HG03565 (cell line): Measurements from ENCODE around the gene PELI2.

ENCODE experiments used
- ATAC-seq: cut with Tn5 transposase; IDR thresholded peaks from one replicate; pipeline ENCODE4 v1.9.1; 2021; ENCODE audit warnings: mild to moderate bottlenecking, moderate library complexity; ENCODE audit not compliant: unreplicated experiment

Gene PELI2

DNA sequence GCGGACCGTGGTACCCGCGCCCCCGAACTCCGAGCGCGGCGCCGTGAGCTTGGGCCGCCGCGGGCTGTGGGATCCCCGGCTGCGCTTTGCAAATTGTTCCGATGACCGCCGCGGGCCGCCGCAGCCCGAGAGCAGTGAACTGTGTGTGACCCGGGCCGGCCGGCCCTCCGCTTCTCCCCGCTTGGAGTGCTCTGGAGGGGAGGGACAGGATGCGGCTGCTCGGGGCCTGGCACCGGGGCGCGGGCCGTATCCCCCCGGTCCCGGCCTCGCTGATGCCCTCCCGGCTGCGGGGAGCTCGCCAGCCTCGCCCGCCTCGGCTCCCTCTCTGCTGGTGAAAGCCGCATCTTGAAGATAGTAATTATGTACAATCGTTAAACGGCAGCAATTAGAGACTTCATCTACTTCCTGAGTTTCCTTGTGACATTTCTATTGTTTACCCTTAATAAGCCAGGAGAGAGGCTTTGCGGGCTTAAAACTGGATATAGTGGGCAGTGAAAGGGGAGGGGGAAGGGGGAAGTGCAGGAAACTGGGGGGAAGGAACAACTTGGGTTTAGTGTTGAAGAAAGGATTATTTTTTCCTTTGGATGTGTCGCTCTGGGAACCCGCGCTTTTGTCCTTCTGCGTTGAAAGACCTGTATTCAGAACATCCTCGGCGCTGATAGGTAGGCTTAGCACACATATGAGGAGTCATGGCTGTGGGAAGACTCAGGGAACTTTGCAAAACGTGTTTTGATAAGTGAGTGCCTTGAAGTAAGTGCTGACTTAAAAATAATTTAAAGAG is 1.2 kb downstream of the PELI2 start:
- no peak for ATAC-seq

DNA sequence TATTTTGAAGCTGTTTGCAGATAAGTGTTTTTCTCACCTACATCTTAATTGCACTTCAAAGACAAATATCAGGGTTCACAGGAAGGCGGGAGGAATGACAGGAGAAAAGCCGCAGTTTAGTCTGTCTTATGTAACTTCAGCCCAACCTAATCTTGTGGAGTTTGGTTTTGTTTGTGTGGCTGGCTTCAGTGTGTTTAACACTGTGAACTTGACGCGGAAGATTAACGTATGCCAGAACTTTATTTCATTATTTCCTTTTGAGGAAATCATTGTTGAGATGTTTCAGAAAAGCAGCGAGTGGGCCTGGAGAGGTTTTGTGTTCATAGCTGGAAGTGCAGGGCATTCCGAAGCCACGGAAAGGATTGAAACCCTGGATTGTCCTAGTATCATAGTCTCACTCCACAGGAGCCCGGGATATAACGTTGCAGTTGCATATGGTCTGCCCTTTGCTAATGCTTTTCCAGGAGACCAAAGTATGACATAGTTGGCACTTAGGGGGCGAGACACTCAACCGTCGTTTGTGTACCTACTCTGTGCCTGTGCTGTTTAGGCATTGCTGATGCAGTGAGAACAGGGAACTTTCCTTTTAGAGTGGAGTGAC is 2.0 kb downstream of the PELI2 start:
- no peak for ATAC-seq

DNA sequence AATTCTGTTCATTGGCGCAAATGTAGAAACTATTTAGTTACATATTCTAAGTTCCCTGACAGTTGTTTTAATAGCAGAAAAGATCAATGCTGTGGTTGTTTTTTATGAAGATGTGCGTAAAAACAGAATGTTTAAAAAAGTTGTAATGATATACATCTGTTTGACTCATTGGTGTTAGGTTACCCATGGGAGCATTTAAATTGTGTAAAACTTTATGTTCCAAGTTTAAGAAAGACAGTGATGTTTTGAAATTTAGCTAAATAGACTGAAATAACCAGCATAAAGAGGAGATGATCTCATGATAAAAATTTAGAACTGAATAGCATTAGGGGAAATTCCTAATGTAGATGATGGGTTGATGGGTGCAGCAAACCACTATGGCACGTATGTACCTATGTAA is 3.6 kb downstream of the PELI2 start:
- no peak for ATAC-seq

DNA sequence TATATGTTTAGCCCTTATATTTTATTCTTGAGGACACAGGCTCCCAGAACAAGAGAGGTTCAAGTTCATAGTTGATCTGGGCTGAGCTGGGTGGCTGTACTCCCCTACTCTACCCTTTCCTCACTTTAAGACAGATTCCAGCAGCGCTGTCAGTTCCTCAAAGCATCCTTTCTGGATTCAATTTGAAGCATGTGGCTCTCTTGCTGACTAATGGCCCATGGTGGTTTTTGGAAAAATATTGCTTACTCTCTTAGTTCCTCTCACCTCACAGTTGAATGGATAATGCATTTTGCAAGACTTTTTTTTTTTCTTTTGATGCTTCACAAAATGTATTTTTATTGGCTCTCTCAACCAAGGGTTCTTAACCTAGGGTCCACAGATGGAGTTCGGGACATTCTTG is 4.1 kb downstream of the PELI2 start:
- ATAC-seq, result no peak

DNA sequence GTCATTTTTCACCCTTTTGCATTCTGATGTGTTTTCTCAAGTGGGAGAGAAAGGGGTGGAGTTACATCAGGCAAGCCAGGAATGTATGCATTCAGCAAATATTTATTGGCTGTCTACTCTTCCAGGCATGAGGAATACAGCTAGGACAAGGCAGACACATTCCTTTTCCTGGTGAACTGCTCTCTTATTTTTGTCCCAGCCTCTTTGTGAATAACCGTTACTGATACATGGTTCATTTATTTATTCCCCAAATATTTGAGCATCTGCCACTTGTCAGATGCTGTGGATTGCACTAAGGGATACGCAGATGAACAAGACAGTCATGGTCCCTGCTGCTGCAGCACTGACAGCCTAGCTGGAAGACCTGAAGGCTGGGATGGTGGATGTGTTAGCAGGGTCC is 6.1 kb downstream of the PELI2 start:
- no peak for ATAC-seq

DNA sequence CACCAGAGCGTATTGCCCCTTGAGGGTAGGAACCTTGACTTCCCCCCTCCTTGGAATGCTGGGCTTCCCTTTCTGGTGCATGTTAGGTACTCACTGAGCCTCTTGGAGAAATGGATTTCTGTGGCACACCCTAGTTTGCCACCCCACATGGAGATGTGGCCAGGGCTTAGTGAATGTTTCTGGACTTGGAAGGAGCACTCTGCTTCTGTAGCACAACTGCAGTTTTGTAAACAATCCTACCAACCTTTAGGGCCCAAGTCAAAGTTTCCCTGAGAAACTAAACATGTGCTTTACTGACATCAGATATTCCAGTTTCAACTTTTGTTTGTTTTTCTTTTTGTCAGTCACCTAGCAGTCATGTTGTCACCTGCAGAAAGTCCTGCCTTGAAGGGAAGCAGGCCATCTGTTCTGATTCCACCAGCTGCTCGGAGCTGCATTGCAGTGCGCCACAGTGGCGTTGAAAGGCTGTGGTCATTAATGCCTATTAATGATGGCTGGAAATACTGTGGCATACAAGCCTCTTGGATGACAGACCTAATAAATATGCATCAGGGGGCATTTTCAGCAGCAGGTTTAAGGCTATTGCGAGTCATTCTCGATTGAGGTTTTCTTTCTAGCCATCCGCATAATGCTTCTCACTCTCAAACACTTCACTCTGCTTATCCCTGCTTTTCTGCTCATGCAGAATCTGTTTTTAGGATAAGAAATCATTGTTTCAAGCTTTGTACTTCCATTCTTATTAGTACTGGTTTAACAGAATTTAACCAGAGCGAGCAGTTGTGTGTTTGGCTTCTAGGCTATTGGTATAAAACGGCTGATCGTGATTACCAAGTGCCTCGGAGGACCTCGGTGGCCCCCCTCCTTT is 7.8 kb downstream of the PELI2 start:
- ATAC-seq, result no peak

DNA sequence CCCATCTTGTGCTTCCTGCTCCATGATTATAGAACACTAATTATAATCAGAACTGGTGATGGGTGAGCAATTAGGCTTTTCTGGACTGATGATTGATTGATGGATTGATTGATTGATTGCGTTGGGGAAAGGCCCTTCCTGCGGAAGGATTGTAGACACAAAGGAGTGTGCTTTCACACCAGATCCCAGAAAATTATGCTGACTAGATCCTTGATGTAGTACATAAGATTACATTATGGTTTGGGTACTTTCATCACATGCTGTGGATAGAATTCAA is 8.4 kb downstream of the PELI2 start:
- ATAC-seq, result no peak

DNA sequence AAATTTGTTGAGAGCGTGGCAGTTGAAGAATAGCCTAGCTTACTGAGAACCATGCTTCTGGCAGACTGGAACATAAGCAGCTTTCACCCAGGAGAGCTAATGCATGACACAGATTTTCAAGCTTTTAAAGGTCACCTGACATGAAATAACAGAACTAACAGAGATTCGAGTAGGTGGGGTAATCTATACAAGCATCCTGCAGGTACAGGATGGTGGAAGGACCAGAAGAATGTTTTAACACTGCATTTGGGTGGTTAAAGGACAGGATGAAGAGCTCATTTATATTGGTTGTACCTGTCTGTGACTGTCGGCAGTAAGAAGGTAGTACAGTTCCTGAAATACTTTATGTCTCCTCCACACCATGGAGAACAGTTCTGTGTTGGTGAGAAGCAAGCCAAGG is 8.9 kb downstream of the PELI2 start:
- no peak for ATAC-seq

DNA sequence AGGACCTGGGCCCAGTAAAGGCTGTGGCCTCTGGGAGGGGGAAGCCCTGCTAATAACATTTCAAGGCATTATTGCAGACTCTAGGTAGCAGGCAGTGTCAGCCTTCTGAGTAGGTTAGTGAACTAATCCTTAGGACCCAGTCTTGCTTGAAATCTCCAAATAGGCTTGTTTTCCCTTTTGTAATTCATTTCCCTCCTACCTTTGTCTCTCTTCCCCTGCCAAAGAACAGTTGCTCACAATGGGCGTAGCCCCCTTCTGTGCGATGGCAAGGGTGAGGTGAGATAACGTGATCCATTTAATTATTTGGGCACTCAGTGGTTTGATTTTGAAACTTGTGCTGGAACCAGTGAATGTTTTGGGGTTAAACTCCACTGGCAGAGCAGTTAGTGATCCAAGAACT is 10.9 kb downstream of the PELI2 start:
- no peak for ATAC-seq

DNA sequence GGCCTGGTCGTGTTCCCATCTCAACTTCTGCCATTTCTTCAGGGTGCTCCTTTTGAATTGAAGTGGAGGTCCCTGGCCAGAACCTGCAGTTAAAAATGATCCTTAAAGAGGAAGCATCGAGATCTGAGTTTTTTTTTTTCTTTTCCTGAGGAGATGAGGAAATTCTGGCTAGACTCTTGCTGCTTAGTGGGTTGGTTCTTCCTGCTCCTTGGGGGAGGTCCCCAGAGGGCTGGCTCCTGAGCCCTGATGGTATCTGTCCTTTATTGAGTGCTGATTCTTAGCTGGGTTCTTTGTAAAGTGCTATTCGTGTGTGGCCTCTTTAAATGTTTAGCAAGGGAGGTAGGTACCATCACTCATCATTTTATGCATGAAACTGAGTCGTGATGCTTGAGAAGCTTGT is 11.7 kb downstream of the PELI2 start:
- no peak for ATAC-seq

DNA sequence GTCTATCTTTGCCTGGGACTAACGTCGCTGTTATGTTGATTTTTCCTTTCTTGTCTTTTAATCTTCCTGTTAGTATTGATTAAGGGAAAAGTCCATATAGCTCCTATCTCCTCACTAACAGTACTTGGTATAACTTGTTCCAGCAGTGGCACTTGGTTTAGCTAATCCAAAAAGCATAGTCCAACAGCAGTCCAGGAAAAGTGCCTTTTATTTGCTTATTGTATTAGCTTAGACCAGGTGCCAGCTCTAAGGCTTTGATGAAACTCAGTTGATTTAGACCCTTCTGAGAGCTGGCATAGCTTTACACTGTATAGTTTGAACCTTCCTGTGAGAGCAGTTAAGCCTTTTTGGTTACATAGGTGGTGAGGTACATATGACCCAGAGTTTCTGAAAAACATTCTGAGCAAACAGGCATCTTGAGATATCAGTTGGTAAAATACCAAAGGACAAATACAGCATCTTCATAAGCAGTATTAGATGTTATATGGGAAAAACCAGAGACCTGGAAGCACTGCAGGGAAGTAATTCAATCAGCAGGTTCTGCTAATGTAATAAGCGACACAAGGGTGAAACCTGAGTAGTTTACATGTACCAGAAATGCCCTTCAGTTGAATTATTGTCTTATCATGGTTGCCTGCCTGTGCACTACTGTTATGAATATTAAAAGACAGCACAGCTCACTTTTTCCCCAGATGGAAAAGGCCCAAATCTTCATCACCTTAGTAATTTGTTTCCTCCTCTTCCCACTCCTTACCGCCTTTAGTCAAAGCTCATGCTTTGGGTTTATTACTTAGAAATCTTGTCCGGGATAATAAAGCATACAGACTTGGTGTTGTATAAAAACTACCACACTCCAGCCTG is 13.0 kb downstream of the PELI2 start:
- ATAC-seq, result no peak

DNA sequence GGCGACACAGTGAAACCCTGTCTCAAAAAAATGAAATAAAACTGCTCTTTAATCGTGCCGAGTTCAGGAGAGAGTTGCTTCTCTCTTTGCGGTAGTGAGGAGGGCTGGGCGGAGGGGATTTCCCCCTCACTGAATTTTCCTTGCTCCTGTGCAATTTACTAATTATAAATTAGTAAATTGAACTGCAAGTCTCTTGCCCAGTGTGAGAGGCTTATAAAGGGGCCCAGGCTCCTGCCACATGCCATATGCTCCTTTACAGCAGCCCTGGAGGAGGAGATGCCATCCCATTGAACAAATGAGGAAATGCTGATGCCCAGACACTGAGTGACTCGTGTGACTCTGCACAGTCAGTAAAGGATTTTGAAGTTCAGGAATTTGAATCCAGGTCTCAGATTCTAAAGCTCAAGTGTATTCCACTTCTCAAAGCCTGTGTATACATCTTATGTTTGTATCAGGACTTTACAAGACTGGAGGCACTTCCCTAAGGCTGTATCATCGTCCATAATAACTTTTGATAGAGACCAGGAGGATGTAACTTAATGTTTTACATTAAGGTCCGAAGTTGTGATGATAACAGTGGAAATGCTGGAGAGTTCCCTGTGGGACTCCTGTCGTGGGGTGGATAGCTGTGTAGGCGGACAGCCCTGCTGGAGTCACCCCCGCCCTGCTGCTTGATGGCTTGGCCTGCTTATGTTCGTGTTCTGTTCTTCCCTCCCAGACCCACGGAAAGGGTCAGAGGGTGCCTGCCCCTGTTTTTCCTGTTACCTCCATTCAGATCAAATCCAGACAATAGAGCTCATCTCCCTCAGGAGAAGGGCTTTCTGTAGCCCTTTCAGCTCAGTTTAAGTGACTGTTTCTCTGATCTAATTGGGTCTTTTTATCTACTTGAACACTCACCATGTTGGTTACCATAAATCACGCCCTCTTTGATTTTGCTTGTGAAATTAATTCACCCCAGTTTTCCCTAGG is 13.9 kb downstream of the PELI2 start:
- ATAC-seq, result no peak

DNA sequence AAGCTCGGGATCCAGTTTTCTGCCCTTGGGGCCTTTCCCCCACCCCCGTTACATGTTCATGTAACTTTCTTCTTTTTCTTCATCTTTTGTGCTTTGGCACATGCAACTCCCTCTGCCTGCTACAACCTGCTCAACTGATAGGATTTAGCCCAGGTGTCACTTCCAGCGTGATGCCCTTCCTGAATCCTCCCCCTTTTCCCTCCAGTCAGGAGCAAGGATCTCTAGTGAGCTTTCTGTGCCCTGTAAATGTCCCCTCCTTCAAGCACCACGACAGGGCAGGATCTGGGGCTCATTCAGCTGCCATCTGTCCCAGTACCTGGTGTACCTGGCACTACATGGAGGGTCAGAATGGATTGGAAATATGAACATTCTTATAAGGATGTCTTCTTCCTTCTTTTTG is 15.3 kb downstream of the PELI2 start:
- no peak for ATAC-seq

DNA sequence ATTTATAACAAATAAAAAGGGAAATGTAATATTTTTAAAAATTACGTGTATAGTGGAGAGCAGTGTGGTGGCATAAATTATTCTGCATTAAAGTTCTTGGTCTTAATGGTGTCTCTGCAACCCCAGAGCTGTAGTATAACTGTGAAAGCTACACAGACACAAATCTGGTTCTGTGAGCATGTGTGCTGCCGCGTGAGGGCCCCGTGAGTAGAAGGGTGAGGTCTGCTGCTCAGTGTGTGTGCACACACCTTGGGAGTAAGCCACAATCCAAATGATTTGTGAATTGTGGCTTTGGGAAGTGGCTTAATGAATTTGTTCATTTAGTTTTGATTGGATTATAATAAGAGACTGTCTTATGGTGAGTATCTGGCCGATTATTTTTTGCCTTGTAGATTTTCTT is 16.8 kb downstream of the PELI2 start:
- ATAC-seq, result no peak

DNA sequence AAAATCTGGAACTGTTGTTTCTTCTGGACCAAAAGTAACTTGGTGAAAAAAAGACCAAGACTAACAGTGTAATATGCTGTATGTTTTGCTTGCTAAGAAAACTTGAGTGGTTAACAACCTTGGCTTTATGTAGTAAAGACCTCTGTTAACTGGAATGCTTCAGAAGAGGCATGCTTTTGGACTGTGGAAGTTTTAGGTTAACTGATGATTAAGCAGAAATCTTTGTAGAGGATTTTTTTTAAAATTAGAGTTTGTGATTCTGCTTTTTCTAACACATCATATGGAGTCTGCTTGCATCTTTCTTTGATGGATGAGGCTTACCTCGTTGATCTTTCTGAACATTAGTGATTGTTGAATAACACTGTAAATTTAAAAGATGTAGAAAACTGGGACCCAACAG is 17.5 kb downstream of the PELI2 start:
- no peak for ATAC-seq

DNA sequence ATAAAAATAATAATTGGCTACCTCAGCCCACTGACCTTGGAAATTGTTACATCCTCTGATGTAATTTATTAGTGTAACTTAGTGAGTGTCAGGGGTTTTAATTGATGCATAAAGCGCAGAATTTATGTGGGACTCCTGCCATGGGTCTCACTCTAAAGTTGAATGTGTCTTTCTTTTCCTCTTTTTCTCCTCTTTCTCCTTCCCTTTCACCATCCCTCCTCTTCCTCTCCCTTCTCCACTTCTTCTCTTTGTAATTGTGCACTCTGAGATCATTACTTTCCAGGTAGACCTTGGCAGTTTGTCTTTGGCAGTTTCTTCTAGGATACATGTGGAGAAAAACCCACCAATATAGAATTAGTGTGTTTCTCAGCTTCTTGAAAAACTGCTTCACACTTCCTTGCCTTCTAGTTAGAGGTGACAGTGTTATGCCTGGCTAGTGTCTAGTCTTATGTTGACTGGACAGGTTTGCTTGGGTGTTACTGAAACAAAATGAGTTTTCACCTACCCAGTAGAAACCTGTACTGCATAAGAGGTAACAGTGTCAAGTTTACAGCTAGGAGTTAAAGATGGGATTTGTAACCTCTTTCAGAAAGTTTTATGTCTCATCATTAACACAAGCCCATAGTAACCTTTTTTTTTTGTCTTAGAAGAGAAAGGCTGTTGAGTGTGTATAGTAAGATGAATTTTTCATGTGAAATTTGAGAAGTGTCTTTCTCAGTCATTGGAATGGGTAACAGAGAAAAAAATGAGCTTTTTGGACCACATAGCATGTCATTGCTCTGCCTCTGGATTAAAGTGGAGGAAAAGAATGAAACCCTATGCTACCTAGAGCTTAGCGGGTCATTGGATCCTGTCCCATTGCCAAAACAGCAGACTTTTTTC is 18.6 kb downstream of the PELI2 start:
- ATAC-seq, result no peak

DNA sequence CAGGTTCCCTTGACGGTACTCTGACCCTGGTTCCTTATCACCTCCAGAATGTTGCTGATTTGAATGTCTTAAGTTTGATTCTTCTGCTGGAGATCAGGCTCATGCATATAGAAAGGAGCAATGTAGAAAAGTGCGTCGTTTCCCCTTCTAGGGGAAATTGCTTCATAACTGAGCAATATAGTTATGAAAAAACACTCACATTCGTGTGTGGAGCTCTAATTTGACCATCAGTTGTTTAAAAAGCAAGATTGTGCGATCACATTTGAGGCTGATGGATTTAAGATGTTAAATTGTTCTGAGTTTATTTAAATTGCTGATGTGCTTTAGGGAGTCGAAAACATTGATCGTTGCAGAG is 19.2 kb downstream of the PELI2 start:
- ATAC-seq, result no peak

DNA sequence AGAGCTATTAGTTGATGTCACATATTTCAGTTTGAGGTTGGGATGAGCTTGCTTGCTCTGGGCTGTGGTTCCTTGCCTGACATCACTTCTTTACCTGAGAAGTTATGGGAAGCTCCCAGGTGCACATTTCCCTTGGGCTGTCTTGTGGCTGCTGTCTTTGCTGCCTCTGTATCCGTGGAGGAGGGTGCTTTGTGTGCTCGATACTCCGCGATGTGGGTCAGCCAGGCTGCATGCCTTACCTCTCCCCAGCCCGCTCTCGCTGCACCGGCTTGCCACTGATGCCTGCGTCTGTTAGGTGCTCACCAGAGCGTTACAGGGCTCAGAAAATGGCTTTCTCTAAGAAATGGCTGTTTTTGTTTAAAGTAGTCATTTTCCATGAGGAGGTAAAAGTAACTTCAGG is 19.6 kb downstream of the PELI2 start:
- ATAC-seq, result no peak

DNA sequence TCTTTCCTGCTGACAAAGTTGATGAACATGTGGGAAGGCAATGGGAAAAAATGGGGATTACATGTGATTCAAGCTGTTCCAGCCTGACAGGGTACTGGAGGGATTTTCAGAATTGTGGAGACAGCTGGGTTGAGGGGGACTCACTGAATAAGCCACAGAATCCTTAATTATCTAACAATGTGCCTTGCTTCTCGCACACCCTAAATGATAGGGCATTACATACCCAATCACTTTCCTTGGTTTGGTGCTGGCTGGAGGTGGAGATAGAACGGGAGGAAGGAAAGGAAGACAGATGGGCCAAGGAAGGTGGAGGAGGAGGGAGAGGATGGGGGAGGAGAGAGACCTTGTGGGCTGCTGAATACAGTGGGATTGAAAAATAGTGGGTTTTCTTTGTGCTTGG is 20.7 kb downstream of the PELI2 start:
- ATAC-seq, result no peak
